ENCODE measurements around the gene RGS6. TPM values are rescaled to one million over a fixed set of nuclear protein-coding genes. Genes with fewer than 3 reads are reported as not detected.
A peak's percentile ranks its signal among the peaks of the same experiment; 100 is the strongest.

RGS6 gene
- polyA plus RNA-seq, 3 donors, result not detected

DNA sequence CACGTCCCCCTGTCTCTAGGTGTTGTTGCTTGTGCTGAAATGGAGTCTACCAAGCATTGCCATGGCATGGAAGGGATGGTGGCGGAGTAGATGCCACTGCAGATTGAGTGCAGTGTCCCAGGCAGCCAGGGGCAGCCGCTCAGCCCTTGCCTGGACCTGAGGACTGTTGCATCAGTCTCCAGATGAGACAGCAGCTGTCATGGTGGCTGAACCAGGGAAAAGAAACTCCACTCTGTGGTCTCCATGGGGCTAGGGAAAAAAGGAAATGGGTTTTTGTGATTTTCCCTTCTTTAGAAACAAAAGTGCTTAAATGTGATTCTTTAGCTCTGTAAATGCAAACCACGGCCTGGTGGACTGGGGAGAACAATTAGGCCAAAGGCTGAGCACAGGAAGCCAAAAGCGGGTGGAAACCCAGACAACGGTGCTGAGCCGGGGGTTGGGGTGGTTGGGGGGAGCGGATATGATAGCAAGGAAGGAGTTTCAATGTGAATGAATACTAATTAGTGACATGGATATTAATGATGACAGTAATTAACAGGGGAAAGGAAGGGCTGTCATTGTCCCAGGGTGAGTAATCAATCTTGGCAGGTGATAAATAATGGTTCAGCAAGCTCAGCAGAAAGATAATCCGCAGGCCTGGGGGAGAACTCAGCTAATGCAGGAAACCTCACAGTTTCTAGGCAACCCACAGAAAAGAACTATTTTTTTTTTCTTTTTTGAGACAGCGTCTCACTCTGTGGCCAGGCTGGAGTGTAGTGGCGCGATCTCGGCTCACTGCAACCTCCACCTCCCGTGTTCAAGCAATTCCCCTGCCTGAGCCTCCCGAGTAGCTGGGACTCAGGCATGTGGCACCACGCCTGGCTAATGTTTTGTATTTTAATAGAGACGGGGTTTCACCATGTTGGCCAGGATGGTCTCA is 519.1 kb downstream of the RGS6 start:
- no peak overlapping the region for H3K4me2 ChIP-seq (replicated peaks; ENCODE audit: extremely low read depth, low read length, poor library complexity, severe bottlenecking)
- no peak overlapping the region for H3K27ac Mint-ChIP-seq
- H3K27me3 ChIP-seq (ENCODE audit: control insufficient read depth in 2 of 2, insufficient read depth in 2 of 2, low read length in 2 of 2), result peaks cover 0 to 16% of the 10 kb centered on the region in 2 donors
- no peak for DNase-seq
- H3K9me3 Mint-ChIP-seq, result no peaks in the 10 kb centered on the region
- H3K36me3 ChIP-seq (replicated peaks in 1 of 2; ENCODE audit: control insufficient read depth in 1 of 2, insufficient read depth in 2 of 2, low read length in 2 of 2), result no peaks in the 10 kb centered on the region
- no peaks in the 10 kb centered on the region for H3K79me2 ChIP-seq (ENCODE audit: insufficient read depth, low read length)
- no peak overlapping the region for H3K9ac ChIP-seq (ENCODE audit: insufficient read depth, low read length, poor library complexity, severe bottlenecking)
- H3K27me3 Mint-ChIP-seq (ENCODE audit: low read depth in 3 of 3), result peaks cover 17 to 25% (median 17%) of the 10 kb centered on the region in 3 donors
- intact Hi-C loops (cut with micrococcal nuclease), result no loop called here
- H3K4me3 Mint-ChIP-seq, result peak overlapping the region in 1 of 2 donors; percentile 52
- no peaks in the 10 kb centered on the region for H4K20me1 ChIP-seq (ENCODE audit: insufficient read depth, low read length)
- H3K9me3 ChIP-seq (replicated peaks in 1 of 2; ENCODE audit: control insufficient read depth in 1 of 2, insufficient read depth in 1 of 2, low read length in 2 of 2), result no peaks in the 10 kb centered on the region
- 26% methylated on average over 8 of the region's 17 CpGs for WGBS (ENCODE audit: insufficient coverage)
- no peaks in the 10 kb centered on the region for H3K4me1 ChIP-seq (ENCODE audit: control insufficient read depth in 1 of 2, insufficient read depth in 2 of 2, low read length in 2 of 2)
- TF ChIP-seq, protein P1, sequence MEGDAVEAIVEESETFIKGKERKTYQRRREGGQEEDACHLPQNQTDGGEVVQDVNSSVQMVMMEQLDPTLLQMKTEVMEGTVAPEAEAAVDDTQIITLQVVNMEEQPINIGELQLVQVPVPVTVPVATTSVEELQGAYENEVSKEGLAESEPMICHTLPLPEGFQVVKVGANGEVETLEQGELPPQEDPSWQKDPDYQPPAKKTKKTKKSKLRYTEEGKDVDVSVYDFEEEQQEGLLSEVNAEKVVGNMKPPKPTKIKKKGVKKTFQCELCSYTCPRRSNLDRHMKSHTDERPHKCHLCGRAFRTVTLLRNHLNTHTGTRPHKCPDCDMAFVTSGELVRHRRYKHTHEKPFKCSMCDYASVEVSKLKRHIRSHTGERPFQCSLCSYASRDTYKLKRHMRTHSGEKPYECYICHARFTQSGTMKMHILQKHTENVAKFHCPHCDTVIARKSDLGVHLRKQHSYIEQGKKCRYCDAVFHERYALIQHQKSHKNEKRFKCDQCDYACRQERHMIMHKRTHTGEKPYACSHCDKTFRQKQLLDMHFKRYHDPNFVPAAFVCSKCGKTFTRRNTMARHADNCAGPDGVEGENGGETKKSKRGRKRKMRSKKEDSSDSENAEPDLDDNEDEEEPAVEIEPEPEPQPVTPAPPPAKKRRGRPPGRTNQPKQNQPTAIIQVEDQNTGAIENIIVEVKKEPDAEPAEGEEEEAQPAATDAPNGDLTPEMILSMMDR (IDR thresholded peaks at IDR 0.05), result no peak
- no peak overlapping the region for H3K27ac ChIP-seq (ENCODE audit: low read depth in 1 of 2, low read length in 2 of 2)
- no peaks in the 10 kb centered on the region for H3K36me3 Mint-ChIP-seq
- H3K4me1 Mint-ChIP-seq, result peaks cover 11% of the 10 kb centered on the region
- no peak overlapping the region for H3K4me3 ChIP-seq (replicated peaks in 1 of 3; ENCODE audit: low read depth in 2 of 3, low read length in 3 of 3)
- H2AFZ ChIP-seq (ENCODE audit: insufficient read depth, low read depth, low read length, poor library complexity, severe bottlenecking), result no peak overlapping the region

DNA sequence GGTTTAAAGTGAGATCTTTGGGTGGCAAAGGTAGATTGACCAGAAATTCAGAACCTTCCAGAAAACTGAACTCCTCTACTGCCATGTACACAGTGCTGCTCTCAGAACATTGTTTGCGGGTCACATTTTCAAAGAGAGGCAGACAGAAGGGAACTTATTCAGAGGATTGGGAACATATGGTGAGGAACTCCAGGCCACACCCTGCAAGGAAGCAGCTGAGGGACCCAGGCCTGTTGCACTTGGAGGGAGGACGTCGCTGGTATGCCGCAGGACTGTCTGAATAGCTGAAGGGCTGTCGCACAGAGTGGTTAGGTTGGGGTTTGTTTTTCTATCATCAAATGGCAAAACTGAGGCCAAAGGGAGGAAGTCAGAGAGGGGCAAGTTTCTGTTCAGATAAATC is 520.5 kb downstream of the RGS6 start:
- peaks cover 11% of the 10 kb centered on the region for H3K4me1 Mint-ChIP-seq
- Histone ChIP-seq H3K4me2 (replicated peaks; ENCODE audit: extremely low read depth, low read length, poor library complexity, severe bottlenecking) (no peak overlapping the region), H2AFZ (ENCODE audit: insufficient read depth, low read depth, low read length, poor library complexity, severe bottlenecking) (no peak overlapping the region), H3K9me3 (replicated peaks in 1 of 2; ENCODE audit: control insufficient read depth in 1 of 2, insufficient read depth in 1 of 2, low read length in 2 of 2) (no peaks in the 10 kb centered on the region), H3K9ac (ENCODE audit: insufficient read depth, low read length, poor library complexity, severe bottlenecking) (no peak overlapping the region), H3K27me3 (ENCODE audit: control insufficient read depth in 2 of 2, insufficient read depth in 2 of 2, low read length in 2 of 2) (peaks cover 0 to 16% of the 10 kb centered on the region in 2 donors), H3K4me1 (ENCODE audit: control insufficient read depth in 1 of 2, insufficient read depth in 2 of 2, low read length in 2 of 2) (no peaks in the 10 kb centered on the region), H3K79me2 (ENCODE audit: insufficient read depth, low read length) (no peaks in the 10 kb centered on the region), H3K27ac (ENCODE audit: low read depth in 1 of 2, low read length in 2 of 2) (no peak overlapping the region), H3K4me3 (replicated peaks in 1 of 3; ENCODE audit: low read depth in 2 of 3, low read length in 3 of 3) (no peak overlapping the region), H3K36me3 (replicated peaks in 1 of 2; ENCODE audit: control insufficient read depth in 1 of 2, insufficient read depth in 2 of 2, low read length in 2 of 2) (no peaks in the 10 kb centered on the region), H4K20me1 (ENCODE audit: insufficient read depth, low read length) (no peaks in the 10 kb centered on the region)
- H3K27ac Mint-ChIP-seq, result no peak overlapping the region
- peaks cover 17 to 25% (median 18%) of the 10 kb centered on the region in 3 donors for H3K27me3 Mint-ChIP-seq (ENCODE audit: low read depth in 3 of 3)
- H3K36me3 Mint-ChIP-seq, result no peaks in the 10 kb centered on the region
- WGBS (ENCODE audit: insufficient coverage), result 84% methylated on average over 4 of the region's 5 CpGs
- intact Hi-C loops (cut with micrococcal nuclease), result no loop called here
- TF ChIP-seq, protein P1 (IDR thresholded peaks at IDR 0.05), result no peak
- H3K9me3 Mint-ChIP-seq, result no peaks in the 10 kb centered on the region
- H3K4me3 Mint-ChIP-seq, result no peak overlapping the region
- no peak for DNase-seq
